ENCODE data around the gene DCST1.
"Not testable (repeated sequence)": the region's sequence is repeated elsewhere in the genome, so short reads cannot be mapped to it uniquely, and the experiment has no call there.

The DCST1 gene

DNA sequence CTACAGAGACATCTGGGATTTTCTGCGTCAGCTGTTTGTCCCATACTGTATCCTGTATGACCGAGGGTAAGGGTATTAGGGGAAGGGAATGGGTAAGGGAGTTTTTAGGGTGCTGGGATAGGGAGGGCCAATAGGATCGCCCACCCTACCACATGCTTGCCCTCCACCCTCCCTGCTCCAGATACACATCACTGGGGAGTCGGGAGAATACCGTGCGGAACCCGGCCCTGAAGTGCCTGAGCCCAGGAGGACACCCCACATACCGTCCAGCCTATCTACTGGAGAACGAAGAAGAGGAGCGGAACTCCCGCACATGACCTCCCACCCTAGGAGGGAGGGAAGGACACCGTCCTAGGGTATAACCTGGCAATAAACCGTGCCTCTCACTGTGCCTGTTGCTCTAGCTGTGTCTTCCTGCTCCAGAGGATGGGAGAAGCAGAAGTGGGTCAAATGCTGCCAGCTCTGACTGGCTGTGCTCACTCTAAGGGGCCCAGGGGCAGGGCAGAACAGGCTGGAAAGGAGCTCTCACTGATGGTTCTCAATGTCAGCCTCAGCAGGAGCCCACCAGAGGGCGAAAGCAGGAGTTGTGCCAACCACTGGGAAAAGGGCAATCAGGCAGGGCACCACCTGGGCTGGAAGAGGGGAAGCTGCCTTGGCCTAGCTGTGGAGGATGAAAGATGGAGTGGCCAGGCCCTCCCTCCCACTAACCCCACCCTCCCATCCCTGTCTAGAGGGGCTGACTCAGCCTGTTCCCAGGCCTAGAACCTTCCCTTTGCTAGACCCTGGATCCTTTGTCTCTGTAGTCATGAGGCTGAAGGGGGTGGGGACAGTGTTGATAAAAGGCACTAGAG lies 40.7 kb upstream of the DCST1 start:
- DNase-seq (ENCODE audit: extremely low read depth, low read depth): no peak
- TF ChIP-seq, protein P1, sequence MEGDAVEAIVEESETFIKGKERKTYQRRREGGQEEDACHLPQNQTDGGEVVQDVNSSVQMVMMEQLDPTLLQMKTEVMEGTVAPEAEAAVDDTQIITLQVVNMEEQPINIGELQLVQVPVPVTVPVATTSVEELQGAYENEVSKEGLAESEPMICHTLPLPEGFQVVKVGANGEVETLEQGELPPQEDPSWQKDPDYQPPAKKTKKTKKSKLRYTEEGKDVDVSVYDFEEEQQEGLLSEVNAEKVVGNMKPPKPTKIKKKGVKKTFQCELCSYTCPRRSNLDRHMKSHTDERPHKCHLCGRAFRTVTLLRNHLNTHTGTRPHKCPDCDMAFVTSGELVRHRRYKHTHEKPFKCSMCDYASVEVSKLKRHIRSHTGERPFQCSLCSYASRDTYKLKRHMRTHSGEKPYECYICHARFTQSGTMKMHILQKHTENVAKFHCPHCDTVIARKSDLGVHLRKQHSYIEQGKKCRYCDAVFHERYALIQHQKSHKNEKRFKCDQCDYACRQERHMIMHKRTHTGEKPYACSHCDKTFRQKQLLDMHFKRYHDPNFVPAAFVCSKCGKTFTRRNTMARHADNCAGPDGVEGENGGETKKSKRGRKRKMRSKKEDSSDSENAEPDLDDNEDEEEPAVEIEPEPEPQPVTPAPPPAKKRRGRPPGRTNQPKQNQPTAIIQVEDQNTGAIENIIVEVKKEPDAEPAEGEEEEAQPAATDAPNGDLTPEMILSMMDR (IDR thresholded peaks at IDR 0.05; ENCODE audit: low read depth, low read length, missing control alignments): peak; percentile 20
- H3K4me3 ChIP-seq (replicated peaks; ENCODE audit: low read depth, low read length): no peak overlapping the region

DNA sequence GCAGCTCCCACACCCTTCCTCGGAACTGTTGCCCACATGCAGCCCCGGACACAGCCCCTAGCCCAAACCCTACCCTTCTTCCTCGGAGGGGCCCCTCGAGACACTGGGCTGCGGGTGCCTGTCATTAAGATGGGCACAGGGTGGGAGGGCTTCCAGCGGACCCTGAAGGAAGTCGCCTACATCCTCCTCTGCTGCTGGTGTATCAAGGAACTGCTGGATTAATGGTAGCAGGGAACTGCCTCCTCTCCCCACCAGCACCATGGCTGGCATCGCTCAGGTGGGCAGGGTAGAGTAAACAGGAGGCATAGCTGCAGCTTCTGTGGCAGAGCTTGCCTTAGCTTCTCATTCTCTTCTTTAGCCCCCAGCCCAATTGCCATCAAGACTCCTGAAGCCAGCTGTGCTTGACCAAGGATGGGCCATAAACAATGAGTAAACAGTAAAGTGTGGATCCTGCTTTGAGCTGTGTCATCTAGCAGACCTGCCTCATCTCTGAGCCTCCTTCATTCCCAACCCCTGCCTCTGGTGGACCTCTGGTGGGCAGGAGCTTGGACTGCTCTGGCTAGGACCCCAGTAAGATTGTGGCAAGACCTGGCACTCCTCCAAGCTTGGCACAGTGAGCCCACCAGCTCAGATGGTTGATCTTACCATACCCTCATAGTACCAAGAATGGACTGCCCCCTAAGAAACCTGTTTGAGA lies 39.9 kb upstream of the DCST1 start, which contains the start of gene LENEP:
LENEP (plus strand) TSS at position 15 of the 697 bp plus-strand sequence; CDS start at position 37, 22 bp downstream.
- DNase-seq (ENCODE audit: extremely low read depth, low read depth): no peak
- TF ChIP-seq, protein P1 (IDR thresholded peaks at IDR 0.05; ENCODE audit: low read depth, low read length, missing control alignments): no peak

DNA sequence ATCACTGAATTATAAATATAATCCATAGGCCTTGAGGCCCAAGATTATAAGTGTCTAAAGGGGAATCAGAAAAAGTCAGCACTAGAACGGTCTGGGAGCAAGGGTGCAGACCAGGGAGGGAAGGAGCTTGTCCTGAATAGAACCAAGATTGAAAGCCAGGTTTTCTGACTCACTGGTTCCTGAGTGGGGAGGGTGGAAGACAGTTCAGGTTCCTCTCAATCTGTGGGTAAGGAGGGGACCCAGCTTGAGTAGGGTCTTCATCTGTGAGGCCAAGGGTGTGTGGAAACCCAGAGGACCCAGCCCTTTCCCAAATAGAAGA lies 39.4 kb upstream of the DCST1 start:
- TF ChIP-seq, protein P1 (IDR thresholded peaks at IDR 0.05; ENCODE audit: low read depth, low read length, missing control alignments): no peak
- H3K4me3 ChIP-seq (replicated peaks; ENCODE audit: low read depth, low read length): no peak overlapping the region
- DNase-seq (ENCODE audit: extremely low read depth, low read depth): no peak

More for the DNA sequence above, 39.9 kb upstream of the DCST1 start, which contains the start of gene LENEP:
- no peak within 1 kb of the TSS for H3K4me3 ChIP-seq (replicated peaks; ENCODE audit: low read depth, low read length)

DNA sequence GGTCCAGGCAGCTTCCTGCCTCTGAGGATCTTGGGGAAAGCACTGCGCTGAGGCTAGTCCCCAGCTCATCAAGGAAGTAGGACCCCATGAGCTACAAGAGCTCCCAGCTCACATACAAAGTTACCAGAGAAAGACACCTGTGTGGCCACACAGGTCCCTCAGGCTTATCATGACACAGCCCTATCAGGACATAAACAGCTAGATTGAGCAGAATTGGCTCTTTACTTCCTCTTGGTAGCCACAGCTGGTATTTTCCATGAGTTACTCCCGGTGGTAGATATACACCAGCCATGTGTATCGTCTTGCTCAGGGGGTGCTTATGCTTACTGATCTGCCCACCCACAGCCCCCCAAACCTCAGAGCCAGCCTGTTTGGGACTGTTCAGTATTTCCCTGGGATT lies 39.0 kb upstream of the DCST1 start:
- DNase-seq (ENCODE audit: extremely low read depth, low read depth): no peak
- H3K4me3 ChIP-seq (replicated peaks; ENCODE audit: low read depth, low read length): no peak overlapping the region
- TF ChIP-seq, protein P1 (IDR thresholded peaks at IDR 0.05; ENCODE audit: low read depth, low read length, missing control alignments): no peak

DNA sequence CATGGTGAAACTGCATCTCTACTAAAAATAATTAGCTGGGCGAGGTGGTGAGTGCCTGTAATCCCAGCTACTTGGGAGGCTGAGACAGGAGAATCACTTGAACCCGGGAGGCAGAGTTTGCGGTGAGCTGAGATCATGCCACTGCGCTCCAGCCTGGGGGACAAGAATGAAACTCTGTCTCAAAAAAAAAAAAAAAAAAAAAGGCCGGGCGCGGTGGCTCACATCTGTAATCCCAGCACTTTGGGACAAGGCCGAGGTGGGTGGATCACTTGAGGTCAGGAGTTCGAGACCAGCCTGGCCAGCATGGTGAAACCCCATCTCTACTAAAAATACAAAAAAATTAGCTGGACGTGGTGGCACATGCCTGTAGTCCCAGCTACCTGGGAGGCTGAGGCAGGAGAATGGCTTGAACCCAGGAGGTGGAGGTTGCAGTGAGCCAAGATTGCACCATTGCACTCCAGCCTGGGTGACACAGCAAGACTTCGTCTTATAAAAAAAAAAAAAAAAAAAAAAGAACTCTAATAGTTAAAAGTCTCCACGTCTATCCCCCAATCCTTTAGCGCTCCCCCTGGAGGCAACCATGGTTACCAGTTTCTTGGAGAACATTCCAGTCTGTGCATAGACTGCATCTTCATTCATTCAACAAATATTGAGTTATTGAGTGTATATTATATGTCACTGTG lies 38.2 kb upstream of the DCST1 start:
- TF ChIP-seq, protein P1 (IDR thresholded peaks at IDR 0.05; ENCODE audit: low read depth, low read length, missing control alignments): peak; percentile 50
- not testable (repeated sequence) for H3K4me3 ChIP-seq (replicated peaks; ENCODE audit: low read depth, low read length); DNase-seq (ENCODE audit: extremely low read depth, low read depth)

DNA sequence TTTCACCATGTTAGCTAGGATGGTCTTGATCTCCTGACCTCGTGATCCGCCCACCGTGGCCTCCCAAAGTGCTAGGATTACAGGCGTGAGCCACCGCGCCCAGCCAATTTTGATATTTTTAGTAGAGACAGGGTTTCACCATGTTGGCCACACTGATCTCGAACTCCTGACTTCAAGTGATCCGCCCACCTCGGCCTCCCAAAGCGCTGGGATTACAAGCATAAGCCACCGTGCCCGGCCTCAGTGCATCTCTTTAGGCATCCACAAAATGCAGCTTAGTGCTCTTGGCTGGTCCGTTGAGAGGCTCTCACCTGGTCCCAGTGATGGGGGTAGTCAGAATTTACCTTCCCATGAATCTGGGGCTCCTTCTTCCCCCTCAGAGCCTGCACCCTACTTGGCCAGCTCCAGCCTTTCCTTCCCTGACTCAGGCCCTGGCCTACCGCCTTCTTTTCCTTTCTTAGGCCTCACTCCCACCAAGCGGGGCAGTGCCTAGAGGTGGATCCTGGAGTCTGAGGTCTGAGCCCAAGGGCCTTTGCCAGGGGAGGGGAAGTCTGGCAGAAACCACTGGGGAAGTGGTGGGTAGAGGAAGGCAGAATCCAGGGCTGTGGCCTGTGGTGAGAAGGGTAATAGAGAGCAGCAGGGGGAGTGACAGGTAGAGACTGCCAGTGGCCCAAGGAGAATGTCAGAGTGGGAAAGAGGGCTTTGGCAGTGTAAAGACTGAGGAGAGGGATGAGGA lies 36.5 kb upstream of the DCST1 start:
- no peak overlapping the region for H3K4me3 ChIP-seq (replicated peaks; ENCODE audit: low read depth, low read length)
- TF ChIP-seq, protein P1 (IDR thresholded peaks at IDR 0.05; ENCODE audit: low read depth, low read length, missing control alignments): no peak
- DNase-seq (ENCODE audit: extremely low read depth, low read depth): no peak

Measured in HFF-Myc (cell line).